H7 (cell line): ENCODE measurements around the gene CKAP4. TPM values are rescaled to one million over a fixed set of nuclear protein-coding genes. Genes with fewer than 3 reads are reported as not detected.

Experiments
- DNase-seq: peaks from one replicate; pipeline ENCODE4 v3.0.0; 2012
- H3K27me3 ChIP-seq: 2 replicates; pipeline ENCODE4 v1.6.0; 2011; ENCODE audit warnings: mild to moderate bottlenecking, low read length; ENCODE audit not compliant: control insufficient read depth, insufficient read depth
- H3K36me3 ChIP-seq: replicated peaks from 2 replicates; pipeline ENCODE4 v1.5.1; 2011; ENCODE audit warnings: low read length; ENCODE audit not compliant: control insufficient read depth, insufficient read depth
- H3K4me3 ChIP-seq: 2 replicates; pipeline ENCODE4 v1.5.1; 2011; ENCODE audit warnings: low read depth, mild to moderate bottlenecking, control low read depth, low read length, moderate library complexity; ENCODE audit not compliant: insufficient read depth
- total RNA-seq: library from RNA; depleted of rRNA; stranded (reverse); fragments of >200 nt; shearing (Covaris generic); gene quantifications from 2 replicates; pipeline ENCODE4 v1.2.3, GENCODE V29; 2014

Gene CKAP4
- total RNA-seq, 1 experiment from 2014 or later, result 52.0 TPM

DNA sequence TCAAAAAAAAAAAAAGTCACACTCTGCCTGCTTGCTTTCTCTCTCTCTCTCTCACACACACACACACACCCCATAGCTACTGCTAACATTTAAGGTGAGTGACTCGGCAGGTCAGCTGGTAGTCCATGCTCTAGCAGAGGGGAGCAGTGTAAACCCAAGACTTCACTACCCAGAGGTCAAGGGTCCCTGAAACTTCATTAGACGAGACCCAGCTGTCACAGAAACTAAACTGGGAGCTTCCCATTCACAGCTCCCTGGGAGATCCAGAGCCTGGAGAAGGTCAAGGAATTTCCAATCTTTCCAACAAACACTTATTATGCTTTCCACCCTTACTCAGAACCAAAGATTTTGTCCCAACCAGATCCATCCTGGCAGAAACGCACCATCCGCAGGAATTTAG, 33.2 kb downstream of the CKAP4 start:
- Histone ChIP-seq H3K4me3 (no peak overlapping the region), H3K36me3 (no peaks in the 10 kb centered on the region), H3K27me3 (no peaks in the 10 kb centered on the region)
- no peak for DNase-seq

DNA sequence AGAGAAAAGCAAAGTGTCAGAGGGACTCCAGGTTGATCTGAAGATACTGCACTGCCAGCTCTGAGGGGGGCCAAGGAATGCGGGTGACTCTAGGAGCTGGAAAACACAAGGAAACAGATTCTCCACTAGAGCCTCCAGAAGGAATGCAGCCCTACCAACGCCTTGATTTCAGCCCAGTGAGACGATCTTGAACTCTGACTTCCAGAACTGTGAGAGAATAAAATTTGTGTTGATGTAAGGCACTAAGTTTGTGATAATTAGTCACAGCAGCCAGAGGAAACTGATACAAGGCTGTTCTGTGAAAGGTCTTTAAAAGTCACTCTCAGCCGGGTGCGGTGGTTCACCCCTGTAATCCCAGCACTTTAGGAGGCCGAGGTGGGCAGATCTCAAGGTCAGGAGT, 34.2 kb downstream of the CKAP4 start:
- Histone ChIP-seq H3K27me3 (no peaks in the 10 kb centered on the region), H3K36me3 (no peaks in the 10 kb centered on the region), H3K4me3 (no peak overlapping the region)
- no peak for DNase-seq

DNA sequence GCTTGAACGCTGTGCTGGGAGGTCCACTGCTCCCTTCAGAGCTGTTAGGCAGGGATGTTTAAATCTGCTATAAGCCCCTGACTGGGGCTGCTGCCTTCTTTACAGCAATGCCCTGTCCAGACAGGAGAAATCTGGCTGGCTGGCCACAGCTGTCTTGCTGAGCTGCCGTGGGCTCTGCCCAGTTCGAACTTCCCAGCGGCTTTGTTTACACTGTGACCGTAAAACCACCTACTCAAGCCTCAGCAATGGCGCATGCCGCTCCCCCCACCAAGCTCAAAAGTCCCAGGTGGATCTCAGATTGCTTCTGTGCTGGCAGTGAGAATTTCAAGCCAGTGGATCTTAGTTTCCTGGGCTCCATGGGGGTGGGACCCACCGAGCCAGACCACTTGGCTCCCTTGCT, 35.8 kb downstream of the CKAP4 start:
- Histone ChIP-seq H3K36me3 (no peaks in the 10 kb centered on the region), H3K27me3 (no peaks in the 10 kb centered on the region), H3K4me3 (no peak overlapping the region)
- DNase-seq, result no peak

DNA sequence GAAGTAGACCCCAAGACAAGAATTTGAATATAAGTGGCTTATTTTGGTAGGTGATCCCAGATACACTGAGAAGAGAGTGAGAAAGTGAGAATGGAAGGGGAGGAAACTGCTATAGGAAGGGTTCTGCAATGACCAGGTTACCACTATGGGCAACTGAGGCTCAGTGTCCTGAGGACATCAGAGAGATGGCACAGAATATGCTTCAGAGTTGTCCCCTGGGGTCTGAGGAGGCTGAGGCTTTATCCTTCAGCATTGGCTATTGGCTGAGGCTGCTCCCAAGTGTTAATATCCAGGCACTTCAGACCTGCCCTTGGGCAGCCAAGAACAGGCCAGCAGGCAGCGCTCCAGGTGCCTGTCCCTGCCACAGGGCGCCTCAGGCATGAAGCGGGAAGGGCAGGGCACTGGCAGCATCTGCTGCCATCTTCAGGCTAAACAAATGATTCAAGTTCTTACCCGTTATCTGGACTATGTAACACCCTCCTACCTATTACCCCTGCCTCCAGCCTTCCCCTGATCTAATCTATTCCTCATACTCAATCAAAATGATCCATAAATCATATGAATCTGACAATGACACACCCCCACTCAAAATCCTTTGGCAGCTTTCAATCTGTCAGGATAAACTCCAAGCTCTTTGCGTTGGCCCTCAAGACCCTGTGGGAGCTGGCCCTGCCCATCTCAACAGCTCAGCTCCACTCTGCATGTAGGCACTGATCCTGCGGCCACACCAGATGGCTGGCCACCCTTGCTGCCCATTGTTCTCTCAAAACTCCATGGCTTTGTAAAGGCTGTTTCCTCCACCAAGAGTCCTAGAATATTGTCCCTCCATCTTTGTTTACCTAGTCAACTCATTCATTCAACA, 42.4 kb downstream of the CKAP4 start:
- peak; percentile 27 for DNase-seq
- Histone ChIP-seq H3K36me3 (no peaks in the 10 kb centered on the region), H3K4me3 (no peak overlapping the region), H3K27me3 (no peaks in the 10 kb centered on the region)

DNA sequence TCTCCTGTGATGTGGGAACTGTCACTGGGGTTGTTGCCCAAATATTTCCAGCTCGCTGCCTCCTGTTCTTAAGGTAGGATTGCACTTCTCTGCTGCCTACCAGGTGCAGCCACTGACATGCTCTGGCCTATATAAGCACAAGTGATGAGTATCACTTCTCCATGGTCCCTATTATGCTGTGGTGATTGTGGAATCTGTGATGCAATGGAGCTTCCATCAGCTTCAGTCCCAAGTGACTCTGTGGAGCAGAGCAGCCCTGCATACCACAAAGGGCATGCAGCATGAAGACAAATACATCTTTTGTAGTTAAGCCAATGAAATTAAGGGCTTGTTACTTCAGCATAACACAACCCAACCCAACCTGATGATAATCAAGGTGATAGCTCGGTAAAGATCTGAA, 43.5 kb downstream of the CKAP4 start:
- no peak overlapping the region for H3K4me3 ChIP-seq
- no peaks in the 10 kb centered on the region for H3K27me3 ChIP-seq
- no peak for DNase-seq
- no peaks in the 10 kb centered on the region for H3K36me3 ChIP-seq

DNA sequence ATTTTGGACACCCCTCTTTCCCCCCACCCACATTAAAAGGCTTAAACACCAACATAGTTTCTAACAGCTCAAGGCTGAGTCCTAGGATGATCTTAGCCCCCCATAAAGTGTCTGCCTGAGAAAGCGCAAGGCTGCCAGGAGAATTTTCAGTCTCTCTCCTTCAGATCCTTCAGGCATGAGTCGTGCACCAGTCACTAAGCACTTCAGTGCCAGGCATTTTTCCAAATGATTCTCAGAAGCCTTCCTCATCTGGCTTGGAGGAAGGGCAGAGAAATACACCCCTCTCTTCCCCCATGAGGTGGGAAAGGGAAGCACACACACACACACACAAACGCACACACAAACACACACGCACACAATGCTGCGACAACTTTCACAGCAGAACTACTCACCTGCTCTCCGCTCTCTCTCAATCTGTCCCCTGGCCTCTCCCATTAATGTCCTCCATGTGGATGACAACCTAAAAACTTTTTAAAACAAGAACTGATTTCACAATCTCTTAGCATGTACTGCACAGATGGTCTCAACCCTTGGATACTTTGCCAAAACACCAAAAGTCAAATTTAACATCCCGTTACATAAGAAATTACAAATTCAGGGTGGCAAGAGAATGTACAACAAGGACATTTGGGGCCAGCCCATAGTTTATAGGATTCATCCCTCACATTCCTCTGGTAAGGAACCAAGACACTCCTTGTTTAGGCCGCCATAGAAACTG, 49.8 kb downstream of the CKAP4 start:
- Histone ChIP-seq H3K4me3 (no peak overlapping the region), H3K36me3 (no peaks in the 10 kb centered on the region), H3K27me3 (no peaks in the 10 kb centered on the region)
- DNase-seq, result no peak

DNA sequence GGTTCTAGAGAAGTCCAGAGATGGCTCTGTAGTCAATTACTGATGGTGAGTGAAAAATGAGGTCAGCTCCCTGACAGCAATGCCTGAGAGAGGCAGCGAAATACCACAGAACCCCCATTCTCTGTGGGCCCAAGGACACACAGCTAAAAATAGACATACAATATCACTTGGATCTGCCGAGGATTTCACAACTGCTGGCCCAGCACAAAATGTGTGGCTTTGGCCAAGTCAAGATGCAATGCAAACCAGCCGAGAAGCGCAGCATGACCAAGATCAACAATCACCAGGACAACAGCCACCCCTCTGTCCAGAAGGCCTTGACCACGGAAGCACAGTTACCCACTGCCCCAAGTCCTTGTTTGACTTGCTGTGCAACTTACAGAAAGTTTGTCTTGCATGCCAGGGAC, 52.2 kb downstream of the CKAP4 start:
- Histone ChIP-seq H3K4me3 (no peak overlapping the region), H3K27me3 (no peaks in the 10 kb centered on the region), H3K36me3 (no peaks in the 10 kb centered on the region)
- no peak for DNase-seq

DNA sequence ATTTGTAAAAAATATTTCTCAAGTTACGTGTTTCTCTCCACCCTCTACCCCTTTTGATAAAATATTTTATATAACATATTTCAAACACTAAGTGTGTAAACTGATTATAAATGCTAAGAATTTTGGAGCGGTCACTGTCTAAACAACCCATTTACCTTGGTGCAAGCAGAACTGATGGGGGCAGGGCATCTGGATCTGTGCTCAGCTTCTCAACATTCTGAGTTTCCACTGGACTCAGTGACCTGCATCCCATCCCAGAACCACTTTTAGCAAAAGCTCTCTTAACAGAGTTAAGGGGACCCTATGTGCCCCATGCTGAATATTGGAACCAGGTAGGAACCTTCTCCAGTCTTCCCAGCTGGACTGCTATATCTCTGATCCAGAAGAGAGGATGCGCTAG, 53.5 kb downstream of the CKAP4 start:
- H3K27me3 ChIP-seq, result no peaks in the 10 kb centered on the region
- DNase-seq, result no peak
- no peak overlapping the region for H3K4me3 ChIP-seq
- no peaks in the 10 kb centered on the region for H3K36me3 ChIP-seq

DNA sequence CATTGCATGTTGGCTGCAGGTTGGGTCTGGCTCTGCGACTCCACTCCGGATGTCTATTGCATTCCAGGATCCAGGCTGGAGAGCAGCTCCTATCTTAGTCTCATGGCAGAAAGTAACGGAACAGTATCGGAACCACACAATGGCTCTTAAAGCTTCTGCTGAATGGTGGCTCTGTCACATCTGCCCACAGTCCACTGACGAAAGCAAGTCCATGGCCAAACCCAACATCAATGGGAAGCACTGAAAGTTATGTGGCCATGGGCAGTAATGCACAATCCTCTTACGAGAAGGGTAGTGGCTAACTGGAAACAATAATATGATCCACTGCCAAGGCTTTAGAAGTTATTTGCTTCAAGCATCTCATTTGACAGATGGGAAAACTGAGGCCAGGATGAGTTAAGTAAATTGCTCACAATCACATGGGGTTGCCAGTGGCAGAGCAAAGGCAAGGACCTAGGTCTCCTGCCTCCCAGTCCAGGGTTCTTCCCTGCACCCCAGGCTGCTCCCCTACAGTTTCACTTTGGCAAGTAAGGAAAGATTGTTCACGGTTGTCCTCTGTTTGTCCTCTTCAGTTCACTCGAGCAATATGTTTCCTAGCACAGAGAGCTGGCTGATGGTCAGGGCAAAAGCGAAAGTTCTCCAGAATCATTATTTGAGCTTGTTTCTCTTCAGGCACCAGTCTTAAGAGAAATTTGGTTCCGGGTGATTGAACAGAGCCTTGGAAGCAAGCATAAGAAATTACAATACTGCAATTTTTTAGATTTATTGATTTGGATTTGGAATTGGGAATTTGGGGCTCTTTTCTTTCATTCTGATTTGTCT, 54.2 kb downstream of the CKAP4 start:
- DNase-seq, result no peak
- H3K36me3 ChIP-seq, result no peaks in the 10 kb centered on the region
- H3K27me3 ChIP-seq, result no peaks in the 10 kb centered on the region
- no peak overlapping the region for H3K4me3 ChIP-seq

DNA sequence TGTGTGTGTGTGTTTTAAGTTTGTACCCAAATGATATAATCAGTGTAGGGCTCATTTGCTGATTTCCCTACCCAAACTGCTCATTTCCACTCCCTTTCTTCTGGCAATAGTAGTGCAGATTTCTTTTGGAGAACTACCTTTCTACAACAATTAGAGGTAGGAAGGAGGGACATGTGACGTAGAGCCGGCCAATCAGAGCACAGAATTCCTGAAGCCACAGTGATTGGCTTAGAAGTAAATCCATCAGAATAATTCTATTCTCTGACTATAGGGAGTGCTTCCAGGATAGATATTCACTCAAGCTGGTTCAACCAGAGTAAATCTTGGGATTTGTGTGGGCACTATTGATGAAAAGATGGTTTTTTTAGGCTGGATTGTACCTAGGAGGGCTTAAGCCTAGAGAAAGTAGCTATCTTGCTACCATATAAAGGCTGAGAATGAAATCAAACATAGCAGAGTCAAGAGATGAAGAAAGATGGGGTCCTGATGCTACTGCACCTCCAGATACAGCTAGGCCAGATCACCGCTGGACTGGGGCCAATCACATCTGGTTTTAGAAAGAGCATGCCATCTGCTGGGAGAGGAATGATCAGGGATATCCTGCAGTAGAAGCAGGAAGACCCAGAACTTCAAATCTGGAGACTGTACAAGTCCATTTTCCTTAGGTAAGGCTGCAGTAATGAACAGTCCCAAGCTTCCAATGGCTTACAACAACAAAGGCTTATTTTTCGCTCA, 55.0 kb downstream of the CKAP4 start:
- Histone ChIP-seq H3K27me3 (no peaks in the 10 kb centered on the region), H3K4me3 (no peak overlapping the region), H3K36me3 (no peaks in the 10 kb centered on the region)
- no peak for DNase-seq

DNA sequence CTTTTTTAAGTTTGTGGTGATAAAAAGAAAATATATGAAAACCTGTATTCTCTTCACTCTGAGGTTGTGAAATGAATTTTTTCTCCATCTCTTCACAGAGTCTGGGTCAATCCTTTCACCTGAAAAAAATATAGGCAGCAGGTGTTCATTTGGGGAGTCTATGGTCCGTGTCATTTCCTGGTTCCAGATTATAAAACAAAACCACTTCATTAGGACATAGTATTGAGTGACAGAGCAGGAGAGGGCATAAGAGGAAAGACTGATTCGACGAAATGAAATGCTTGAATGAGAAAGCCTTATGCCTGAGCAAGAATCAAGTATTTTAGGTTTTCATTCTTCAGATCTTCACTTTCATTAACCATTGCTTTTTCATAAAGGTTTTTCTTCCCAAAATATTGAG, 57.2 kb downstream of the CKAP4 start:
- no peak for DNase-seq
- no peak overlapping the region for H3K4me3 ChIP-seq
- H3K27me3 ChIP-seq, result no peaks in the 10 kb centered on the region
- H3K36me3 ChIP-seq, result no peaks in the 10 kb centered on the region

DNA sequence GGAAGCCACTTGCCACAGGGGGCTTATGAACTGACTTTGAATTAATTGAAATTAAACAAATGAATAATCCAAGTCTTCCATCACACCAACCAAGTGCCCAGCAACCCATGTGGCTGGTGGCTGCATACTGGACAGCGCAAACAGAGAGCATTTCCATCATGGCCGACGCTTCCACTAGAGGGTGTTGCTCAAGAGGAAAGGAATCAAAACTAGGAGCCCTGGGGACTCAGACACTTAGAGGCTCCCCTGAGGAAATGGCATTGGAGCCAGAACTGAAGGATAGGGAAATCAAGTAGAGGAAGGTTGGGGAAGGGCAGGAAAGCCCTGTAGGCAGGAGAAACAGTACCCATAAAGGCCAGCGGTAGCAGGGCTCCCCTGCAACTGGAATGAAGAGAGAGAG, 58.5 kb downstream of the CKAP4 start:
- Histone ChIP-seq H3K27me3 (no peaks in the 10 kb centered on the region), H3K4me3 (no peak overlapping the region), H3K36me3 (no peaks in the 10 kb centered on the region)
- peak; percentile 51 for DNase-seq

DNA sequence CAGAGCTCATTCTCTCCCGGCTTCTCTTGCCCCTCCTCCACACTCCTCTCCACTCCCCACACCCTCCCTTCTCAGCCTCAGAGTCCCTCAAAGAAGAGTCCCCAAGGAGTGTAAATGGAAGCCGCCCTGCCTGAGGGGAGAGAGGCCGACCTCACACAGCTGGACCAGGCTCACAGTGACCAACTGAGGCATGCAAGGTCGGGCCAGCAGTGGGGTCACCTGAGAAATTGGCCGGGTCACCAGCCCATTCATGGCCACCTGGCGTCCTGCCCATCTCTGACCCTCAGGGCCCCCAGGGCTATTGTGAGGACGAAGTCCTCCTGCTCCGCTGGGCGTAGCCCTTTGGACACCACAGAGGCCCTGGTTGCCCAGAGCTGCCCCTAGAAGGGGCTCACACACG, 59.6 kb downstream of the CKAP4 start:
- H3K36me3 ChIP-seq, result no peaks in the 10 kb centered on the region
- H3K27me3 ChIP-seq, result no peaks in the 10 kb centered on the region
- peak; percentile 49 for DNase-seq
- H3K4me3 ChIP-seq, result no peak overlapping the region
